IPS-NIHi7 (cell line): ENCODE results near the gene HGS.
"Not testable (repeated sequence)": the region's sequence is repeated elsewhere in the genome, so short reads cannot be mapped to it uniquely, and the experiment has no call there.

Source experiments
- DNase-seq: peaks from one replicate; pipeline ENCODE4 v3.0.0; 2012; ENCODE audit warnings: mixed read lengths; ENCODE audit errors: extremely low spot score

HGS gene

GRCh38 chr17:81717049-81717765, 33.4 kb downstream of the HGS start:
- no peak for DNase-seq

- no peak for DNase-seq
Measured at GRCh38 chr17:81717766-81718089, 33.9 kb downstream of the HGS start.

GRCh38 chr17:81719410-81720266, 35.8 kb downstream of the HGS start:
- no peak for DNase-seq

- no peak for DNase-seq
Measured at GRCh38 chr17:81720267-81721071, 36.7 kb downstream of the HGS start.

GRCh38 chr17:81722184-81723120, 38.6 kb downstream of the HGS start:
- DNase-seq = no peak

GRCh38 chr17:81723651-81724209, 39.9 kb downstream of the HGS start:
- no peak for DNase-seq

GRCh38 chr17:81725439-81725838, 41.6 kb downstream of the HGS start:
- no peak for DNase-seq

GRCh38 chr17:81726004-81726403, 42.2 kb downstream of the HGS start:
- DNase-seq = no peak

- no peak for DNase-seq
Measured at GRCh38 chr17:81727324-81728031, 43.7 kb downstream of the HGS start.

- DNase-seq = peak; percentile 99
Measured at GRCh38 chr17:81733507-81734404, 49.9 kb downstream of the HGS start.

- DNase-seq = no peak
Measured at GRCh38 chr17:81734405-81735263, 50.8 kb downstream of the HGS start.

GRCh38 chr17:81735264-81736102, 51.7 kb downstream of the HGS start:
- DNase-seq = no peak

GRCh38 chr17:81737947-81738800, 54.4 kb downstream of the HGS start:
- DNase-seq = no peak

GRCh38 chr17:81738801-81739393, 55.1 kb downstream of the HGS start:
- no peak for DNase-seq

GRCh38 chr17:81739593-81739992, 55.8 kb downstream of the HGS start:
- not testable (repeated sequence) for DNase-seq

- no peak for DNase-seq
Measured at GRCh38 chr17:81740395-81740961, 56.7 kb downstream of the HGS start.
